ENCODE measurements around the gene SNX11.

Gene SNX11

GRCh38 chr17:48148854-48149786 lies 41.6 kb downstream of the SNX11 start:
- TF ChIP-seq SUZ12 (IDR thresholded peaks at IDR 0.05), result no peak
- no peak for TF ChIP-seq L3MBTL2 (conservative IDR thresholded peaks at IDR 0.05)
- 0 out of 2 replicates have a peak, but pooled peaks have one; percentile 60 for TF ChIP-seq CTBP1 (IDR thresholded peaks at IDR 0.05; ENCODE audit: borderline replicate concordance)
- TF ChIP-seq LEF1 (IDR thresholded peaks at IDR 0.05; ENCODE audit: borderline replicate concordance), result no peak
- TF ChIP-seq FOXM1 (IDR thresholded peaks at IDR 0.05; ENCODE audit: borderline replicate concordance), result no peak
- TF ChIP-seq FOXK2 (IDR thresholded peaks at IDR 0.05), result no peak
- TF ChIP-seq ELF4 (IDR thresholded peaks at IDR 0.05), result no peak
- no peak for TF ChIP-seq FOXA1 (IDR thresholded peaks at IDR 0.05)
- TF ChIP-seq HDGF (IDR thresholded peaks at IDR 0.05; ENCODE audit: borderline replicate concordance), result no peak
- no peak for TF ChIP-seq TARDBP (IDR thresholded peaks at IDR 0.05)
- no peak for TF ChIP-seq NFRKB (IDR thresholded peaks at IDR 0.05)
- no peak for TF ChIP-seq ZNF384 (IDR thresholded peaks at IDR 0.05)
- TF ChIP-seq ARNT (IDR thresholded peaks at IDR 0.05), result no peak; the same call in 1 of the 2 replicates
- peak; percentile 46; the same call in 1 of the 2 replicates for TF ChIP-seq PKNOX1 (IDR thresholded peaks at IDR 0.05)
- TF ChIP-seq SP1 (IDR thresholded peaks at IDR 0.05), result no peak
- TF ChIP-seq BHLHE40 (IDR thresholded peaks at IDR 0.05; ENCODE audit: borderline replicate concordance), result no peak
- ChIA-PET CTCF (interaction anchor here (1.2 to 1.7 kb wide), 4 partner anchors 10 to 111 kb away, joined by 4 to 7 read pairs (median 5); no protein-coding TSS in a partner anchor), POLR2A (interaction anchor here (0.7 to 0.8 kb wide), 2 partner anchors 49 to 100 kb away, joined by 3 to 4 read pairs; partner anchors contain the start of gene NFE2L1)
- DNase-seq (ENCODE audit: extremely low spot score), result peak; percentile 76

- TF ChIP-seq LEF1 (IDR thresholded peaks at IDR 0.05; ENCODE audit: borderline replicate concordance) (no peak), SUZ12 (IDR thresholded peaks at IDR 0.05) (no peak), HDGF (IDR thresholded peaks at IDR 0.05; ENCODE audit: borderline replicate concordance) (no peak), BHLHE40 (IDR thresholded peaks at IDR 0.05; ENCODE audit: borderline replicate concordance) (no peak), ZNF384 (IDR thresholded peaks at IDR 0.05) (no peak), FOXA1 (IDR thresholded peaks at IDR 0.05) (no peak), SP1 (IDR thresholded peaks at IDR 0.05) (no peak), TARDBP (IDR thresholded peaks at IDR 0.05) (no peak), FOXM1 (IDR thresholded peaks at IDR 0.05; ENCODE audit: borderline replicate concordance) (no peak), FOXK2 (IDR thresholded peaks at IDR 0.05) (no peak), L3MBTL2 (conservative IDR thresholded peaks at IDR 0.05) (no peak), ELF4 (IDR thresholded peaks at IDR 0.05) (no peak), PKNOX1 (IDR thresholded peaks at IDR 0.05) (no peak), ARNT (IDR thresholded peaks at IDR 0.05) (no peak), CTBP1 (IDR thresholded peaks at IDR 0.05; ENCODE audit: borderline replicate concordance) (no peak), NFRKB (IDR thresholded peaks at IDR 0.05) (no peak)
- ChIA-PET CTCF (interaction anchor here (1.2 to 1.7 kb wide), 3 partner anchors 9 to 15 kb away, joined by 4 to 7 read pairs (median 5); no protein-coding TSS in a partner anchor), POLR2A (interaction anchor here (0.7 to 0.8 kb wide), 2 partner anchors 49 to 101 kb away, joined by 3 to 4 read pairs; partner anchors contain the start of gene NFE2L1)
- no peak for DNase-seq (ENCODE audit: extremely low spot score)
Observed at GRCh38 chr17:48149787-48150463, 42.4 kb downstream of the SNX11 start.

- CTCF ChIA-PET, result no interaction called here
- TF ChIP-seq ARNT (IDR thresholded peaks at IDR 0.05) (no peak), PKNOX1 (IDR thresholded peaks at IDR 0.05) (no peak), L3MBTL2 (conservative IDR thresholded peaks at IDR 0.05) (no peak), NFRKB (IDR thresholded peaks at IDR 0.05) (no peak), BHLHE40 (IDR thresholded peaks at IDR 0.05; ENCODE audit: borderline replicate concordance) (no peak), SP1 (IDR thresholded peaks at IDR 0.05) (no peak), FOXA1 (IDR thresholded peaks at IDR 0.05) (no peak), ELF4 (IDR thresholded peaks at IDR 0.05) (no peak), LEF1 (IDR thresholded peaks at IDR 0.05; ENCODE audit: borderline replicate concordance) (no peak), ZNF384 (IDR thresholded peaks at IDR 0.05) (no peak), CTBP1 (IDR thresholded peaks at IDR 0.05; ENCODE audit: borderline replicate concordance) (no peak), HDGF (IDR thresholded peaks at IDR 0.05; ENCODE audit: borderline replicate concordance) (no peak), FOXM1 (IDR thresholded peaks at IDR 0.05; ENCODE audit: borderline replicate concordance) (no peak), SUZ12 (IDR thresholded peaks at IDR 0.05) (no peak), FOXK2 (IDR thresholded peaks at IDR 0.05) (no peak), TARDBP (IDR thresholded peaks at IDR 0.05) (no peak)
- POLR2A ChIA-PET, result no interaction called here
- DNase-seq (ENCODE audit: extremely low spot score), result no peak
Observed at GRCh38 chr17:48150597-48151001, 43.0 kb downstream of the SNX11 start.

GRCh38 chr17:48151220-48151619 lies 43.7 kb downstream of the SNX11 start:
- CTCF ChIA-PET, result interaction anchor here (0.8 kb wide), 1 partner anchor 125 kb away, joined by 3 read pairs; no protein-coding TSS in a partner anchor

More at GRCh38 chr17:48151220-48151619, 43.7 kb downstream of the SNX11 start:
- TF ChIP-seq PKNOX1 (IDR thresholded peaks at IDR 0.05), result no peak
- TF ChIP-seq CTBP1 (IDR thresholded peaks at IDR 0.05; ENCODE audit: borderline replicate concordance), result no peak
- TF ChIP-seq ZNF384 (IDR thresholded peaks at IDR 0.05), result 0 out of 2 replicates have a peak, but pooled peaks have one; percentile 2
- TF ChIP-seq TARDBP (IDR thresholded peaks at IDR 0.05), result no peak
- TF ChIP-seq ARNT (IDR thresholded peaks at IDR 0.05), result no peak
- DNase-seq (ENCODE audit: extremely low spot score), result no peak
- POLR2A ChIA-PET, result no interaction called here

Data from HEK293T (cell line).